HG02938 (cell line): ENCODE results near the gene AAMDC.
"Not testable (repeated sequence)": the region's sequence is repeated elsewhere in the genome, so short reads cannot be mapped to it uniquely, and the experiment has no call there.

ENCODE experiments used
- ATAC-seq: cut with Tn5 transposase; IDR thresholded peaks from one replicate; pipeline ENCODE4 v1.9.1; 2021; ENCODE audit warnings: mild to moderate bottlenecking, moderate library complexity; ENCODE audit not compliant: unreplicated experiment

Gene AAMDC

DNA sequence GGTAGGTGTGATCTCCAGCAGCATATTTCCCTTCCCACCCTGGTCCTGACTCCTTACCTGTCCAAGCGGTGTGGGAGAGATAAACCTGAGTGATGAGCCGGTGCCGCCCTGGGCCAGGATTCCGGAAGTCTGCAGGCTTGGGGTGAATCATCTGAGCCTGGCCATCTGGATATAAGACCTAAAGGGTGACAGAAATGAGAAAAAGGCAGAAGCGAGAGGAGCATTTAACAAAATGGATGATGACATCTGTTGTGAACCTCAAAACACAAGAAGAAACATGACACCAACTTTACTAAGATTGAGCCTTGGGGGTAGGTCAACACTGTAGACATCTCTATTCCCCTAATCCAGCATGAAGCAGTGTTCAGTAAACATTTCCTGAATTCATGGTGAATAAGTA is 62.8 kb downstream of the AAMDC start:
- no peak for ATAC-seq

DNA sequence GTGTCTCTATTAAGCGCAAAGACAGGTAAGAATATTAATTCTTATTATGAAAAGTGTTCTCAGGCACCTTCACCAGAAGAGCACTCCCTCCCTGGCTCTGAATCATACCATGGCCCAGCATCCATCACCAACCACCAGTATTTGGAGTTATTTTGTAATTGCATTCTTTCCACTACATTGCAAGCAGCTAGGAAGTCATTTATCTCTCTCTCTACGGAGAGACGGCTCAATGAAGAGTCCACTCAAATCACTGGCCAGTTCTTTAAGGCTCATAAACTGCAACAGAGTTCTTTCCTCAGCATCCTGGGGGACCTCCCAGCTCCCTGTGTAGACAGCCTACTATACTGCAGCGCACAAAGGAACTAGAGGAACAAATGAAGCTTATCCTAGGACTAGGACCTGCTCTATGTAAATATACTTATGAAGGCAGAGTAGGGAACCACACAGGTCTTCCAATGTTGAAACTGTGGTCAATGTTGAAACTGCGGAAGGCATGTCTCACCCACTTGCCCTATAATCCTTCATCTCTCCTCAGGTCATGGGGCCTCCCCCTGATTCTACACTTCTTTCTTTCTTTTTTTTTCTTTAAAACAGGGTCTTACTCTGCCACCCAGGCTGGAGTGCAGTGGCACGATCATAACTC is 63.4 kb downstream of the AAMDC start:
- ATAC-seq: no peak

DNA sequence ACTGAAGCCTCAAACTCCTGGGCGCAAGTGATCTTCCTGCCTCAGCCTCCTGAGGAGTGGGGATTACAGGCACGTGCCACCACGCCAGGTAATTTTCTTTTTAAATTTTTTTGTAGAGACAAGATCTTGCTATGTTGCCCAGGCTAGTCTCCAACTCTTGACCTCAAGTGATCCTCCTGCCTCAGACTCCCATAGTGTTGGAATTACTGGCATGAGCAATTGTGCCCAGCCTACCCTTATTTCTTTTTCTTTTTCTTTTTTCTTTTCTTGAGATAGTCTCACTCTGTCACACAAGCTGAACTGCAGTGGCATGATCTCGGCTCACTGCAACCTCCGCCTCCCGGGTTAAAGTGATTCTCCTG is 63.9 kb downstream of the AAMDC start:
- ATAC-seq: no peak

DNA sequence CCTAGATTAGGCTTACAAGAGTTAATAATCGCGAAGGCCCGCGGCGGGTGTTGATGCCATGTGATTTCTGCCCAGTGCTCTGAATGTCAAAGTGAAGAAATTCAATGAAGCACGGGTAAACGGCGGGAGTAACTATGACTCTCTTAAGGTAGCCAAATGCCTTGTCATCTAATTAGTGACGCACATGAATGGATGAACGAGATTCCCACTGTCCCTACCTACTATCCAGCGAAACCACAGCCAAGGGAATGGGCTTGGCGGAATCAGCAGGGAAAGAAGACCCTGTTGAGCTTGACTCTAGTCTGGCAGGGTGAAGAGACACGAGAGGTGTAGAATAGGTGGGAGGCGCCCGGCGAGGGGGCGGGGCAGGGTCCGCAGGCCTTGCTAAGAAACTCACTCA is 65.5 kb downstream of the AAMDC start:
- ATAC-seq: no peak

DNA sequence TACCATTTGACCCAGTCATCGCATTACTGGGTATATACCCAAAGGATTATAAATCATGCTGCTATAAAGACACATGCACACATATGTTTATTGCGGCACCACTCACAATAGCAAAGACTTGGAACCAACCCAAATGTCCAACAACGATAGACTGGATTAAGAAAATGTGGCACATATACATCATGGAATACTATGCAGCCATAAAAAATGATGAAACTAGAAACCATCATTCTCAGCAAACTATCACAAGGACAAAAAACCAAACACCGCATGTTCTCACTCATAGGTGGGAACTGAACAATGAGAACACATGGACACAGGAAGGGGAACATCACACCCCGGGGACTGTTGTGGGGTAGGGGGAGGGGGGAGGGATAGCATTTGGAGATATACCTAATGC is 68.1 kb downstream of the AAMDC start:
- ATAC-seq: not testable (repeated sequence)

GRCh38 chr11:77890100-77890614 is 69.2 kb downstream of the AAMDC start:
- ATAC-seq: not testable (repeated sequence)

DNA sequence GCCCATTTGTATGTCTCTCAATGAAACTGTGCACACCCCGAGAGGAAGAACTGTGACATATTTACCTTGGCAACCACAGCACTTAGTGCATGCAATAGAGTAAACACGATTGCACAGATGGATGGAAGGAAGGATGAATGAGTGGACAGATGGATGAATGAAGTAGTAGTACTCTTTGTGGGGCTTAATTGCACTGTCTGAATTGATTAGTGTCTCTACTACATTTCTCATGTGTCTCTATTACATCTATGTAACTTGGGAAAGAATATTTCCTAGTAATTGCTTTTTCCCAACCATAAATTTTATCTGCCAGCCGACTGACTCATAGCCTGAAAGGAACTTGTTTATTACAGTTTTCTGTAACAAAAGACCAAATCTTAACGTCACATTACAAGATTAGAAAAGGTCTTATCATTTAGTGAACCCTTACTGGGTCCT is 69.7 kb downstream of the AAMDC start:
- ATAC-seq: not testable (repeated sequence)

GRCh38 chr11:77891256-77891655 is 70.3 kb downstream of the AAMDC start:
- not testable (repeated sequence) for ATAC-seq

- not testable (repeated sequence) for ATAC-seq
Observed at GRCh38 chr11:77891703-77892102, 70.8 kb downstream of the AAMDC start.

- ATAC-seq: not testable (repeated sequence)
Observed at GRCh38 chr11:77894949-77895348, 74.0 kb downstream of the AAMDC start.

- ATAC-seq: no peak
Observed at GRCh38 chr11:77908835-77909234, 87.9 kb downstream of the AAMDC start.

GRCh38 chr11:77909277-77909676 is 88.3 kb downstream of the AAMDC start:
- no peak for ATAC-seq

GRCh38 chr11:77910828-77911227 is 89.9 kb downstream of the AAMDC start:
- ATAC-seq: not testable (repeated sequence)

DNA sequence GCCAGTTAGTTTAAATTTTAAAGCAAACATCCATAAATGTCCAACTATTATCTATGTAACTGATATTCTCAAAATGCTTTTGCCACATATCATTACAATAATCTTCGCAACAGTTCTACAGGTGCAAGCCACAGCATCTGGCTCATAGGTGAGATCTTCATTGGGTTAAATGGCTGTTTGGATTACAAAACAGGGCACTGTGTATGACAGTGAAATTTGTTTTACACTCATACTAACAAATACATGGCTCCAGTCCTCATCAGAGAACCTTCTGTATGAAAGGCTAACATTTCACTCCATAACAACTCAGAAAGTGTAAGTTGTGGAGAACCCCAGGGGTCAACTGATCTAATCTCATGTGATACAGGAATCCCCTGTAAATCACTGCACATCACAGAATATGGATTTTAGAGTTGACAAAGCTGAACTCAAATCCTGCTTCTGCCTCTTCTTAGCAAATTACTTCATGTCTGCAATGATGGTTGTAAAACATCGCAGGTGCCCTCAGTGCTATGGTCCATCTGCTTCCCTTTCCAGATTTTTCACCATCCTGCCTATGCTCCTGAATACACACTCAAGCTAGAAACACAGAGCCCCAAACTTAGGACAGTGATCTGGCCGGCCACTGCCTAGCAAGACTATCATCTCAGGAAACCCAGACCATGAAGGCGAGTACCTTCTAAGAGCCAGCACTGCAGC is 92.8 kb downstream of the AAMDC start:
- ATAC-seq: not testable (repeated sequence)

DNA sequence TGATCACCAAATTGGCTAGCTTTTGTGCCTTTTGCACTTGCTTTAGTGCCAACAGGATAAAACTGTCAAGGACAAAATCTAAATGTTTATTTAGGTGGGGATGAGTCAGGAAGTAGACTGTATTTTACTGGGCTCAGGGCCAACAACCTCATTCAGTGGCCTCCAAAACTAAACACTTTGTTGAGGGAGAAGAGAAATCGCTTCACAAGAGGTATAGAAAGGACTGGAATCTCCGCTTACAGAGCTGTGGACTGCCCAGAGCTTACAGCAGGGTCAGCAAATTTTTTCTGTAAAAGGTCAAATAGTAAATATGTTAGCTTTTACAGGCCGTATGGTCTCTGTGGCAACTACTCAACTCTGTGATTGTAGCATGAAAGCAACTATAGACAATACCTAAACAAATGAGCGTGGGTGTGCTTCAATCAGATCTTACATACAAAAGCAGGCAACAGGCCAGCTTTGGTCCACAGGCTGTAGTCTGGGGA is 93.4 kb downstream of the AAMDC start:
- not testable (repeated sequence) for ATAC-seq

DNA sequence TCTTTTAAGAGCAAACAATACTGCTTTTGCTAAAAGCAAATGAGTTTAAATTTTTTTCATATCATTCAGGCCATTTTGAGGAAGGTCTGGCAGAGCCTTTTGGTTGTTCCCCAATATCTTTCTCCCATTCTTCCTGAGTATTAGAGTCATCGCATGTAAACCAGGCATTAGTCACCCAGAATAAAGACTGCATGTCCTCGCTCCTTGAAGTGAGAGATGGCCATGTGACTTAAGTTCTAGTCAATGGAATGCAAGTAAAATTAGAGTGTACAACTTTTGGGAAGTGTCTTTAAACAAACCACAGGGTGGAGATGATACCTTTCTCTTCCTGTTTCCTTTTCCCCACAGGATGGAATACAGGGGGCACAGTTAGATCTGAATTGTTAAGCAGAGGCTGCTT is 96.8 kb downstream of the AAMDC start:
- not testable (repeated sequence) for ATAC-seq
